Tibial nerve (tissue), 4 donors: ENCODE measurements around the gene RAPGEF2. TPM values are rescaled to one million over a fixed set of nuclear protein-coding genes. Genes with fewer than 3 reads are reported as not detected.
"Not testable (repeated sequence)": the region's sequence is repeated elsewhere in the genome, so short reads cannot be mapped to it uniquely, and the experiment has no call there.

Experiments used
- DNase-seq, 2 donors: peaks; one replicate each; pipeline ENCODE4 v3.0.0-alpha.2; 2019; ENCODE audit warnings: low spot score in 2 of 2
- H3K27ac ChIP-seq, 4 donors: fragments of 200-600 bp; sonication (generic) in 3 of 4; one replicate each; pipeline ENCODE4 v1.5.1; 2017 to 2019; ENCODE audit warnings: mild to moderate bottlenecking in 1 of 4
- H3K27me3 ChIP-seq, 2 donors: fragments of 200-600 bp; sonication (generic) in 1 of 2; one replicate each; pipeline versions ENCODE4 v1.5.1 to v1.6.0; 2017 to 2019
- H3K36me3 ChIP-seq, 3 donors: fragments of 200-600 bp; sonication (generic); one replicate each; pipeline ENCODE4 v1.5.1; 2018 to 2019
- H3K4me1 ChIP-seq, 4 donors: fragments of 200-600 bp; sonication (generic) in 3 of 4; one replicate each; pipeline ENCODE4 v1.5.1; 2017 to 2019
- H3K4me3 ChIP-seq, 4 donors: fragments of 200-600 bp; sonication (generic) in 3 of 4; one replicate each; pipeline ENCODE4 v1.5.1; 2017 to 2019; ENCODE audit warnings: mild to moderate bottlenecking in 1 of 4, moderate library complexity in 1 of 4
- H3K9me3 ChIP-seq, 4 donors: fragments of 200-600 bp; sonication (generic) in 3 of 4; one replicate each; pipeline ENCODE4 v1.5.1; 2017 to 2019
- EP300 ChIP-seq, 2 donors: sonication (generic); formaldehyde crosslinking; IDR thresholded peaks; one replicate each; pipeline ENCODE4 v1.6.1; 2017; ENCODE audit warnings: antibody characterized with exemption in 2 of 2, mild to moderate bottlenecking in 1 of 2
- POLR2A ChIP-seq, 2 donors: fragments of 450-650 bp; IDR thresholded peaks; one replicate each; pipeline ENCODE4 v1.6.1; 2017; ENCODE audit warnings: antibody characterized with exemption in 2 of 2, mild to moderate bottlenecking in 2 of 2, moderate library complexity in 2 of 2
- WGBS, 2 donors: methylation state at CpG; one replicate each; pipeline ENCODE4 v1.1.5; 2018; 5-methylcytosine and 5-hydroxymethylcytosine counted together
- total RNA-seq, 4 donors: library from RNA; depleted of rRNA; stranded (reverse); fragments of >200 nt; gene quantifications; one replicate each; pipeline ENCODE4 v1.1.0, GENCODE V29; 2016
- TF ChIP-seq, protein P1 (sequence below), 5 experiments: fragments of 200-600 bp in 3 of 5; fragments of 450-650 bp in 2 of 5; sonication (generic) in 3 of 5; IDR thresholded peaks; one replicate each; pipeline ENCODE4 v1.5.1; 2016 to 2019; ENCODE audit warnings: antibody characterized with exemption in 5 of 5, mild to moderate bottlenecking in 3 of 5, moderate library complexity in 2 of 5

The RAPGEF2 gene
- total RNA-seq, 4 donors from 2014 or later = 61.0 to 81.5 (median 69.5) TPM

DNA sequence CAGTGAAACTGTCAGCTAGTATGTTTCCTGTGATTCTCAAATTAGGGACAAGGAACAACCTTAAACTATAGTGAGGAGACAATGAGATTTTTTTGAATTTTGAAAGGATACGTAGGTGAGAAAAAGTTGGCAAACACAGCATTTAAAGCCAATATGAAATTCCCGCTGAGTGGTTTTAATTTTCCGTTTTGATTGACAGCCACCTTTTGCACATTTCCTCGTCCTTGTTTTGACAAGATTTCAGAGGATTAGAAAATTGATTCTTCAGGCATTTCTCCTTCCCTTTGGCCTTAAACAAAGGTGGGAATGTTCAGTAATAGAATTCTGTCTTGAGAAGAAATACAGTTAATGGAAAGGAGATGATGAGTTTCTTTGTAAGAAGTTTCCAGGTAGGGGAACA, 52.2 kb downstream of the RAPGEF2 start:
- no peak for DNase-seq
- TF ChIP-seq EP300 (IDR thresholded peaks at IDR 0.05) (no peak), POLR2A (IDR thresholded peaks at IDR 0.05) (no peak)
- TF ChIP-seq, protein P1, sequence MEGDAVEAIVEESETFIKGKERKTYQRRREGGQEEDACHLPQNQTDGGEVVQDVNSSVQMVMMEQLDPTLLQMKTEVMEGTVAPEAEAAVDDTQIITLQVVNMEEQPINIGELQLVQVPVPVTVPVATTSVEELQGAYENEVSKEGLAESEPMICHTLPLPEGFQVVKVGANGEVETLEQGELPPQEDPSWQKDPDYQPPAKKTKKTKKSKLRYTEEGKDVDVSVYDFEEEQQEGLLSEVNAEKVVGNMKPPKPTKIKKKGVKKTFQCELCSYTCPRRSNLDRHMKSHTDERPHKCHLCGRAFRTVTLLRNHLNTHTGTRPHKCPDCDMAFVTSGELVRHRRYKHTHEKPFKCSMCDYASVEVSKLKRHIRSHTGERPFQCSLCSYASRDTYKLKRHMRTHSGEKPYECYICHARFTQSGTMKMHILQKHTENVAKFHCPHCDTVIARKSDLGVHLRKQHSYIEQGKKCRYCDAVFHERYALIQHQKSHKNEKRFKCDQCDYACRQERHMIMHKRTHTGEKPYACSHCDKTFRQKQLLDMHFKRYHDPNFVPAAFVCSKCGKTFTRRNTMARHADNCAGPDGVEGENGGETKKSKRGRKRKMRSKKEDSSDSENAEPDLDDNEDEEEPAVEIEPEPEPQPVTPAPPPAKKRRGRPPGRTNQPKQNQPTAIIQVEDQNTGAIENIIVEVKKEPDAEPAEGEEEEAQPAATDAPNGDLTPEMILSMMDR (IDR thresholded peaks at IDR 0.05) = no peak
- Histone ChIP-seq H3K27me3 (no peaks in the 10 kb centered on the region), H3K36me3 (no peaks in the 10 kb centered on the region), H3K9me3 (no peaks in the 10 kb centered on the region), H3K4me1 (peaks cover 0 to 27% (median 5%) of the 10 kb centered on the region in 4 donors), H3K4me3 (no peak overlapping the region), H3K27ac (no peak overlapping the region)
- WGBS, 2 donors = 89% methylated on average over 4 of the region's 4 CpGs

DNA sequence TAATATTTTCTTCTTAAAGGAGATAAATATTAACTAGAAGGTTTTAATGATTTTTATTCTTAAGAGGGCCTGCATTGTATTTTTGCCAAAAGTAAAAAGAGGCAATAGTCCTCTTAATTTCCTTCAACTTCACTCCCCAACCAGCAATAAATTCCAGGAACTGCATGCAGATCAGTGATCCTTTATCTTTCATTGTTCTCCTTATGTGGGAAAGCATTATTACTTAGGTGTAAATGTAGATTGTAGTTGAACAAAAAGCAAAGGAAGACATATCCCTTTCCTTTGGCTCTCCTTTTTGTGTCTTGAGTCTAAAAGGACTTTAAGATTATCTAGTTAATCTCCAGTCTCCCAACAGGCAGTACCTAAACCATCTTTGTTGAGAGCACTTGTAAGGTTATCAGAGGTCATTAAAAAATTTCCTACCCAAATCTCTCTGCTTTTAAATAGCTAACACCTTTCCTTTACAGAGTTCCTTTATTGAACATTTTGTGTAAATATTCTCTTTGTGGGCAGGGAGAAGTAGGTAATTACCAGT, 55.3 kb downstream of the RAPGEF2 start:
- Histone ChIP-seq H3K27ac (no peak overlapping the region), H3K27me3 (no peaks in the 10 kb centered on the region), H3K4me1 (peaks cover 0 to 52% (median 0%) of the 10 kb centered on the region in 4 donors), H3K4me3 (no peak overlapping the region), H3K9me3 (no peaks in the 10 kb centered on the region), H3K36me3 (no peaks in the 10 kb centered on the region)
- no peak for DNase-seq
- no peak for TF ChIP-seq EP300 (IDR thresholded peaks at IDR 0.05)
- TF ChIP-seq, protein P1 (IDR thresholded peaks at IDR 0.05) = no peak
- no peak for TF ChIP-seq POLR2A (IDR thresholded peaks at IDR 0.05)

DNA sequence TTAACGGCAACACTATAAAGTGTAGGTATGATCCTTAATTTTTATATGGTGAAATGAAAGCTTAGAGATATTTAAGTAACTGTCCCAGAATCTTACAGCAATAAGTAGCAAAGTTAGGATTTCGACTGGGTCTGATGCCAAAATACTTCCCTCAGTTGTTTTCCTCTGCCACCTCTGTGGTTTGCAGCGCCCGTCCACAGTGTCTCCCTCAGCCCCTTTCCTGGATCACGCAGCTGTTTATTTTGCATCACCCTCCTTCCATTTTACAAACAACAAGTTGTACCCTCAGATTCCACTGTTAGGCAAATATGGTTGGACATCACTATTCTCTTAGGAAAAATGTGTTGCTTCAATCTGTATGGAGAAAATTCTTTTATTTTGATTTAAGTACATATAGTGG, 56.1 kb downstream of the RAPGEF2 start:
- Histone ChIP-seq H3K27ac (no peak overlapping the region), H3K27me3 (no peaks in the 10 kb centered on the region), H3K4me1 (peaks cover 0 to 52% (median 0%) of the 10 kb centered on the region in 4 donors), H3K4me3 (no peak overlapping the region), H3K9me3 (no peaks in the 10 kb centered on the region), H3K36me3 (no peaks in the 10 kb centered on the region)
- DNase-seq = no peak
- whole genome bisulfite sequencing, 2 donors = 68 to 75% methylated on average over 5 of the region's 5 CpGs
- TF ChIP-seq POLR2A (IDR thresholded peaks at IDR 0.05) (no peak), EP300 (IDR thresholded peaks at IDR 0.05) (no peak)
- TF ChIP-seq, protein P1 (IDR thresholded peaks at IDR 0.05) = no peak

DNA sequence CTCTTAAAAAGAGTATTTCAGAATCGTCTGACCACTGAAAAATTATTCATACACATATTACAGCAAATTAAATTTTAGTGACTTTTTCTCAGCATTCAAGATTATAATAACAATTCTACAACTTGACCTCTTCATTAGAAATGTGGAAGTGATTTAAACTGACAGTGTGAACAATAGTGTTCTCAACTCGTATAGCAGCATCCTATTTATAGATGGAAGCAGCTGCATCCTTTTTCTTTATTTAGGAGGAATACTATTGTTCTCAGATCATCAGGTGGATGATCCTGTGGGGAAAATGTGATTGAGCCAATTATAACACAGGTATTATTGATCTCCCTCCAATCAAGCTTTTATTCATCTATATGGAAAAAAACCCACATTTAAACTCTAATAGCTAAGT, 56.7 kb downstream of the RAPGEF2 start:
- H3K36me3 ChIP-seq = no peaks in the 10 kb centered on the region
- no peaks in the 10 kb centered on the region for H3K9me3 ChIP-seq
- 46 to 54% methylated on average over 2 of the region's 2 CpGs for WGBS, 2 donors
- no peak overlapping the region for H3K27ac ChIP-seq
- TF ChIP-seq EP300 (IDR thresholded peaks at IDR 0.05) (no peak), POLR2A (IDR thresholded peaks at IDR 0.05) (no peak)
- TF ChIP-seq, protein P1 (IDR thresholded peaks at IDR 0.05) = no peak
- peaks cover 0 to 56% (median 0%) of the 10 kb centered on the region in 4 donors for H3K4me1 ChIP-seq
- H3K27me3 ChIP-seq = no peaks in the 10 kb centered on the region
- DNase-seq = no peak
- H3K4me3 ChIP-seq = no peak overlapping the region

DNA sequence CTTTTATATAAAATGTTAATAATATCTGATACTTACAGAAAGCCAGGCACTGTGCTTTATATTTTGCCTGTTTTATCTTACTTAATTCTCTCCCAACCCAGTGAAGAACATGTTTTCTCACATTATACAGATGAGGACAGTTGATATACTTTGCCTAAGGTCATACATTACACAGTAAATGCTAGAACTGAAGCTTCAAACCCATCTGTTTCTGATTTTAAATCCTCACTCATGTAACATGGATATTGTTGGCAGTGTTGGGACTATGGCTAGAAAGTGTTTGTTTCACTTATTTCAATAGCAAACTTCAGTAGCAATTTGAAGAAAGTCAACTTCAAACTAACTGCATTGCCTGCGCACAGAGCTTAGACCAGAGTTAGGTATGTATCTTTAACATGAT, 57.4 kb downstream of the RAPGEF2 start:
- TF ChIP-seq EP300 (IDR thresholded peaks at IDR 0.05) (no peak), POLR2A (IDR thresholded peaks at IDR 0.05) (no peak)
- TF ChIP-seq, protein P1 (IDR thresholded peaks at IDR 0.05) = no peak
- H3K4me1 ChIP-seq = peaks cover 0 to 61% (median 0%) of the 10 kb centered on the region in 4 donors
- 82 to 85% methylated on average over 1 of the region's 1 CpG for WGBS, 2 donors

DNA sequence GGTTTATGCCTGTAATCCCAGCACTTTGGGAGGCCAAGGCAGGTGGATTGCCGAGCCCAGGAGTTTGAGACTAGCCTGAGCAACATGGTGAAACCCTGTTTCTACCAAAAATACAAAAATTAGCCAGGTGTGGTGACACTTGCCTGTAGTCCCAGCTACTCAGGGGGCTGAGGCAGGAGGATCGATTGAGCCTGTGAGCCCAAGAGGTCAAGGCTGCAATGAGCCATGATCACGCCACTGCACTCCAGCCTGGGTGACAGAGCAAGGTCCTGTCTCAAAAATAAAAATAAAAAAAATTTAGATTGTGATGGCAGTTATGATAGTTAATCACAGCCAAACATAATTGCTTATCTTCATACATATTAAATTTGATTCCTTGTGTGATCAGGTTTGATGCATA, 58.6 kb downstream of the RAPGEF2 start:
- H3K36me3 ChIP-seq, H3K27ac ChIP-seq, DNase-seq, H3K4me3 ChIP-seq, H3K27me3 ChIP-seq, H3K9me3 ChIP-seq: not testable (repeated sequence)
- WGBS, 2 donors = 83% methylated on average over 3 of the region's 3 CpGs
- peaks cover 0 to 68% (median 0%) of the 10 kb centered on the region in 4 donors for H3K4me1 ChIP-seq

More for the DNA sequence above, 57.4 kb downstream of the RAPGEF2 start:
- no peaks in the 10 kb centered on the region for H3K9me3 ChIP-seq
- no peak for DNase-seq
- no peak overlapping the region for H3K27ac ChIP-seq
- H3K4me3 ChIP-seq = no peak overlapping the region
- H3K27me3 ChIP-seq = no peaks in the 10 kb centered on the region
- no peaks in the 10 kb centered on the region for H3K36me3 ChIP-seq
